A549 (cell line): ENCODE data around the gene CSNK2A1. TPM values are rescaled to one million over a fixed set of nuclear protein-coding genes. Genes with fewer than 3 reads are reported as not detected.

Experiments used
- ATAC-seq, 2 experiments: fragments of 200-7000 bp in 1 of 2; fragments of >200 bp in 1 of 2; cut with Nextera tagmentation in 1 of 2; cut with Tn5 transposase in 1 of 2; 3 replicates each; pipeline versions ENCODE4 v1.8.0 to v1.9.1; 2018 to 2020; ENCODE audit warnings: mild to moderate bottlenecking in 1 of 2, moderate library complexity in 1 of 2
- CTCF ChIA-PET: fragments of 300-600 bp; sonication (Branson Sonifier 250); formaldehyde crosslinking; extraction: SDS; loops from one replicate; lab custom pipeline; 2021; ENCODE audit warnings: antibody characterized with exemption, inconsistent platforms; lab: Yijun Ruan, JAX
- POLR2A ChIA-PET: fragments of 350-600 bp; formaldehyde crosslinking; extraction: SDS; loops from one replicate; lab custom pipeline; 2021; ENCODE audit warnings: antibody characterized with exemption, inconsistent platforms; lab: Yijun Ruan, JAX
- DNase-seq, 2 experiments: peaks; one replicate each; pipeline versions ENCODE4 v3.0.0 to v3.0.0-alpha.2; 2011 to 2016; ENCODE audit warnings: low read depth in 1 of 2, low spot score in 1 of 2
- FAIRE-seq: peaks from 2 replicates; lab custom pipeline; 2011; peaks lifted over from hg19 to GRCh38; lab: Jason Lieb, UNC
- H3K27ac ChIP-seq, 2 experiments: fragments of >200 bp; sonication (Bioruptor Twin); formaldehyde crosslinking; 3 replicates each; pipeline ENCODE4 v1.5.1; 2016 to 2017
- H3K4me1 ChIP-seq: fragments of >200 bp; sonication (Bioruptor Twin); formaldehyde crosslinking; 3 replicates; pipeline ENCODE4 v1.6.1; 2016
- H3K4me2 ChIP-seq: fragments of >200 bp; sonication (Bioruptor Twin); formaldehyde crosslinking; 3 replicates; pipeline ENCODE4 v1.6.1; 2016
- H3K4me3 ChIP-seq: fragments of >200 bp; sonication (Bioruptor Twin); formaldehyde crosslinking; 3 replicates; pipeline ENCODE4 v1.5.1; 2016
- H3K9me3 ChIP-seq: fragments of >200 bp; sonication (Bioruptor Twin); formaldehyde crosslinking; 3 replicates; pipeline ENCODE4 v1.6.1; 2016
- CHD4 ChIP-seq: fragments of 200-600 bp; sonication (generic); IDR thresholded peaks from 2 replicates; pipeline ENCODE4 v1.6.1; 2016; ENCODE audit warnings: antibody characterized with exemption, mild to moderate bottlenecking, borderline replicate concordance
- EHF ChIP-seq: fragments of 250-450 bp; sonication (Bioruptor Pico); IDR thresholded peaks from 2 replicates; pipeline ENCODE4 v1.5.0; 2020; ENCODE audit warnings: mild to moderate bottlenecking
- EP300 ChIP-seq, 2 experiments: fragments of >200 bp; sonication (Bioruptor Twin); formaldehyde crosslinking; IDR thresholded peaks; 2 replicates in 1 of 2; 3 replicates in 1 of 2; pipeline ENCODE4 v1.6.1; 2016 to 2017
- ESRRA ChIP-seq: fragments of 150-350 bp; IDR thresholded peaks from 2 replicates; pipeline ENCODE4 v1.6.1; 2014; ENCODE audit warnings: mild to moderate bottlenecking, low read length, borderline replicate concordance
- FOSL2 ChIP-seq, 2 experiments: fragments of 450-650 bp in 1 of 2; fragments of >200 bp in 1 of 2; sonication (Bioruptor Twin) in 1 of 2; formaldehyde crosslinking; IDR thresholded peaks; 2 replicates each; pipeline versions ENCODE4 v1.5.0 to v1.6.1; 2016 to 2020; ENCODE audit warnings: mild to moderate bottlenecking in 1 of 2, moderate library complexity in 1 of 2
- FOXS1 ChIP-seq: fragments of 250-450 bp; sonication (Bioruptor Pico); IDR thresholded peaks from 2 replicates; pipeline ENCODE4 v1.5.0; 2020; ENCODE audit warnings: mild to moderate bottlenecking, moderate library complexity
- GATA3 ChIP-seq: IDR thresholded peaks from 2 replicates; pipeline ENCODE4 v1.6.1; 2012; ENCODE audit warnings: borderline replicate concordance
- HDAC2 ChIP-seq: fragments of 200-600 bp; sonication (generic); IDR thresholded peaks from 2 replicates; pipeline ENCODE4 v1.6.1; 2016
- HEYL ChIP-seq: fragments of 250-450 bp; sonication (Bioruptor Pico); IDR thresholded peaks from 2 replicates; pipeline ENCODE4 v1.8.0; 2021; ENCODE audit warnings: mild to moderate bottlenecking, moderate library complexity
- HOXA7 ChIP-seq: fragments of 250-450 bp; sonication (Bioruptor Pico); IDR thresholded peaks from 2 replicates; pipeline ENCODE4 v1.5.0; 2020; ENCODE audit warnings: mild to moderate bottlenecking, moderate library complexity
- HOXB13 ChIP-seq: fragments of 250-450 bp; sonication (Bioruptor Pico); IDR thresholded peaks from 2 replicates; pipeline ENCODE4 v1.5.0; 2020; ENCODE audit warnings: low read depth, mild to moderate bottlenecking, moderate library complexity
- JUN ChIP-seq, 2 experiments: fragments of >200 bp; sonication (Bioruptor Twin); formaldehyde crosslinking; IDR thresholded peaks; 2 replicates in 1 of 2; 3 replicates in 1 of 2; pipeline ENCODE4 v1.6.1; 2016 to 2017
- MAFK ChIP-seq: fragments of 450-650 bp; IDR thresholded peaks from 2 replicates; pipeline ENCODE4 v1.6.1; 2014; ENCODE audit not compliant: partially characterized antibody
- MYC ChIP-seq: IDR thresholded peaks from 2 replicates; pipeline ENCODE4 v1.6.1; 2012; ENCODE audit warnings: mild to moderate bottlenecking, inconsistent platforms, low read length, improper control_type of control experiment, borderline replicate concordance
- NR3C1 ChIP-seq: fragments of >200 bp; sonication (Bioruptor Twin); formaldehyde crosslinking; IDR thresholded peaks from 3 replicates; pipeline ENCODE4 v1.6.1; 2017
- RARB ChIP-seq: fragments of 250-450 bp; sonication (Bioruptor Pico); IDR thresholded peaks from 2 replicates; pipeline ENCODE4 v1.8.0; 2021; ENCODE audit warnings: mild to moderate bottlenecking, moderate library complexity
- RCOR1 ChIP-seq: fragments of 150-350 bp; IDR thresholded peaks from 2 replicates; pipeline ENCODE4 v1.6.1; 2014; ENCODE audit warnings: antibody characterized with exemption, low read length, low read depth
- RFX5 ChIP-seq: fragments of 450-650 bp; IDR thresholded peaks from 2 replicates; pipeline ENCODE4 v1.7.1; 2014; ENCODE audit warnings: antibody characterized with exemption, mild to moderate bottlenecking, moderate library complexity
- SREBF2 ChIP-seq: fragments of 450-650 bp; IDR thresholded peaks from 2 replicates; pipeline ENCODE4 v1.6.1; 2014; ENCODE audit warnings: mild to moderate bottlenecking, moderate library complexity
- ZFP36 ChIP-seq: fragments of 450-650 bp; IDR thresholded peaks from 2 replicates; pipeline ENCODE4 v1.6.1; 2014; ENCODE audit warnings: borderline replicate concordance; ENCODE audit not compliant: partially characterized antibody
- ZNF302 ChIP-seq: fragments of 250-450 bp; sonication (Bioruptor Pico); IDR thresholded peaks from 2 replicates; pipeline ENCODE4 v1.9.0; 2021; ENCODE audit warnings: inconsistent platforms, mild to moderate bottlenecking, moderate library complexity
- WGBS: methylation state at CpG from one replicate; pipeline ENCODE4 v1.1.6; 2017; ENCODE audit errors: missing lambda C conversion rate; 5-methylcytosine and 5-hydroxymethylcytosine counted together
- polyA plus RNA-seq, 4 experiments: library from polyadenylated mRNA; depleted of rRNA in 3 of 4; stranded (reverse); fragments of >200 nt; fragmentation: RNase III in 1 of 4; extraction: RNeasy Plus Mini Kit Qiagen cat#74134 plus additional on column Dnase treatment in 1 of 4; gene quantifications; 2 replicates in 3 of 4; 3 replicates in 1 of 4; pipeline ENCODE4 v1.2.3, GENCODE V29; 2011 to 2017
- TF ChIP-seq, protein P1 (sequence below): IDR thresholded peaks from 2 replicates; pipeline ENCODE4 v1.6.1; 2012
- TF ChIP-seq, protein P2 (sequence below): fragments of 450-650 bp; IDR thresholded peaks from 2 replicates; pipeline ENCODE4 v1.6.1; 2014; ENCODE audit warnings: antibody characterized with exemption
- TF ChIP-seq, protein P3 (sequence below): fragments of >200 bp; sonication (Bioruptor Twin); formaldehyde crosslinking; IDR thresholded peaks from 3 replicates; pipeline ENCODE4 v1.6.1; 2016
- TF ChIP-seq, protein P4 (sequence below): fragments of 250-450 bp; sonication (Bioruptor Pico); IDR thresholded peaks from 2 replicates; pipeline ENCODE4 v1.5.0; 2021; ENCODE audit warnings: mild to moderate bottlenecking, moderate library complexity, borderline replicate concordance
- TF ChIP-seq, protein P5 (sequence below): fragments of >200 bp; sonication (Bioruptor Twin); formaldehyde crosslinking; IDR thresholded peaks from 3 replicates; pipeline ENCODE4 v1.5.1; 2016

Gene CSNK2A1
- polyA plus RNA-seq, 2 of the 4 experiments (the other 2 are of a cell fraction): 157 to 306 TPM

DNA sequence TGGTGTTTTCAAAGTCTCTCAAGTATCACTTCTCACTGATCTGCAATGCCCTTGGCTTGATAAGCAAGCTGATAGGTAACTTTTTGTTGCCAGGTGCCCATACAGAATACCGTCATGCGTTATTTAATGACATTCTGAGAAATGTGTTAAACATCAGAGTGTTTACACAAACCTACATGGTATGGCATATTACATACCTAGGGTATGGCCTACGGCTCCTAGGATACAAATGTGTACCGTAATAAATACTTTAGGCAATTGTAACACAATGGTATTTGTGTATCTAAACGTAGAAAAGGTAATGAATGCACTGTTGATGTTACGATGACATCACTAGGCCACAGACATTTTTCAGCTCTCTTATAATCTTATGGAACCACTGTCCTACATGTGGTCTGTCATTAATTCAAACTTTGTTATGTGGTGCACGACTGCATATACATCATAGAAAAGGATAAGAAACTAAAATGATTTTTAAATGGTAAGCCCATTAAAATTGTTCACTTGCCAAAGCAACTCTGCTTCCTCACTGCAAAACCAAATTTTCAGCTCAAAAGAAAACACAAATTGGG lies 35.7 kb downstream of the CSNK2A1 start:
- ChIA-PET POLR2A (no interaction called here), CTCF (interaction anchor here (0.6 to 2.1 kb wide), 5 partner anchors 9 to 146 kb away, joined by 3 to 6 read pairs (median 4); no protein-coding TSS in a partner anchor)
- 93% methylated on average over 7 of the region's 7 CpGs for WGBS
- H3K4me2 ChIP-seq: no peak overlapping the region
- no peak overlapping the region for H3K4me3 ChIP-seq
- H3K9me3 ChIP-seq: no peaks in the 10 kb centered on the region
- TF ChIP-seq, protein P1, sequence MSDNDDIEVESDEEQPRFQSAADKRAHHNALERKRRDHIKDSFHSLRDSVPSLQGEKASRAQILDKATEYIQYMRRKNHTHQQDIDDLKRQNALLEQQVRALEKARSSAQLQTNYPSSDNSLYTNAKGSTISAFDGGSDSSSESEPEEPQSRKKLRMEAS: no peak
- no peak for TF ChIP-seq FOSL2 (IDR thresholded peaks at IDR 0.05)
- no peak for TF ChIP-seq FOSL2 (CRISPR knock-in tag; IDR thresholded peaks at IDR 0.05)
- TF ChIP-seq RFX5: no peak
- TF ChIP-seq NR3C1: no peak
- no peak for TF ChIP-seq ZFP36
- no peak for TF ChIP-seq GATA3
- TF ChIP-seq, protein P2, sequence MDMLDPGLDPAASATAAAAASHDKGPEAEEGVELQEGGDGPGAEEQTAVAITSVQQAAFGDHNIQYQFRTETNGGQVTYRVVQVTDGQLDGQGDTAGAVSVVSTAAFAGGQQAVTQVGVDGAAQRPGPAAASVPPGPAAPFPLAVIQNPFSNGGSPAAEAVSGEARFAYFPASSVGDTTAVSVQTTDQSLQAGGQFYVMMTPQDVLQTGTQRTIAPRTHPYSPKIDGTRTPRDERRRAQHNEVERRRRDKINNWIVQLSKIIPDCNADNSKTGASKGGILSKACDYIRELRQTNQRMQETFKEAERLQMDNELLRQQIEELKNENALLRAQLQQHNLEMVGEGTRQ: no peak
- TF ChIP-seq, protein P3, sequence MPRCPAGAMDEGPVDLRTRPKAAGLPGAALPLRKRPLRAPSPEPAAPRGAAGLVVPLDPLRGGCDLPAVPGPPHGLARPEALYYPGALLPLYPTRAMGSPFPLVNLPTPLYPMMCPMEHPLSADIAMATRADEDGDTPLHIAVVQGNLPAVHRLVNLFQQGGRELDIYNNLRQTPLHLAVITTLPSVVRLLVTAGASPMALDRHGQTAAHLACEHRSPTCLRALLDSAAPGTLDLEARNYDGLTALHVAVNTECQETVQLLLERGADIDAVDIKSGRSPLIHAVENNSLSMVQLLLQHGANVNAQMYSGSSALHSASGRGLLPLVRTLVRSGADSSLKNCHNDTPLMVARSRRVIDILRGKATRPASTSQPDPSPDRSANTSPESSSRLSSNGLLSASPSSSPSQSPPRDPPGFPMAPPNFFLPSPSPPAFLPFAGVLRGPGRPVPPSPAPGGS: no peak
- TF ChIP-seq, protein P4, sequence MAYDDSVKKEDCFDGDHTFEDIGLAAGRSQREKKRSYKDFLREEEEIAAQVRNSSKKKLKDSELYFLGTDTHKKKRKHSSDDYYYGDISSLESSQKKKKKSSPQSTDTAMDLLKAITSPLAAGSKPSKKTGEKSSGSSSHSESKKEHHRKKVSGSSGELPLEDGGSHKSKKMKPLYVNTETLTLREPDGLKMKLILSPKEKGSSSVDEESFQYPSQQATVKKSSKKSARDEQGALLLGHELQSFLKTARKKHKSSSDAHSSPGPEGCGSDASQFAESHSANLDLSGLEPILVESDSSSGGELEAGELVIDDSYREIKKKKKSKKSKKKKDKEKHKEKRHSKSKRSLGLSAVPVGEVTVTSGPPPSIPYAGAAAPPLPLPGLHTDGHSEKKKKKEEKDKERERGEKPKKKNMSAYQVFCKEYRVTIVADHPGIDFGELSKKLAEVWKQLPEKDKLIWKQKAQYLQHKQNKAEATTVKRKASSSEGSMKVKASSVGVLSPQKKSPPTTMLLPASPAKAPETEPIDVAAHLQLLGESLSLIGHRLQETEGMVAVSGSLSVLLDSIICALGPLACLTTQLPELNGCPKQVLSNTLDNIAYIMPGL (CRISPR knock-in tag): no peak
- no peak for TF ChIP-seq EP300 (IDR thresholded peaks at IDR 0.05)
- TF ChIP-seq MYC: no peak
- peaks cover 35% of the 10 kb centered on the region for H3K4me1 ChIP-seq
- DNase-seq (no peak), ATAC-seq (no peak), FAIRE-seq (no peak)
- H3K27ac ChIP-seq: no peak overlapping the region

DNA sequence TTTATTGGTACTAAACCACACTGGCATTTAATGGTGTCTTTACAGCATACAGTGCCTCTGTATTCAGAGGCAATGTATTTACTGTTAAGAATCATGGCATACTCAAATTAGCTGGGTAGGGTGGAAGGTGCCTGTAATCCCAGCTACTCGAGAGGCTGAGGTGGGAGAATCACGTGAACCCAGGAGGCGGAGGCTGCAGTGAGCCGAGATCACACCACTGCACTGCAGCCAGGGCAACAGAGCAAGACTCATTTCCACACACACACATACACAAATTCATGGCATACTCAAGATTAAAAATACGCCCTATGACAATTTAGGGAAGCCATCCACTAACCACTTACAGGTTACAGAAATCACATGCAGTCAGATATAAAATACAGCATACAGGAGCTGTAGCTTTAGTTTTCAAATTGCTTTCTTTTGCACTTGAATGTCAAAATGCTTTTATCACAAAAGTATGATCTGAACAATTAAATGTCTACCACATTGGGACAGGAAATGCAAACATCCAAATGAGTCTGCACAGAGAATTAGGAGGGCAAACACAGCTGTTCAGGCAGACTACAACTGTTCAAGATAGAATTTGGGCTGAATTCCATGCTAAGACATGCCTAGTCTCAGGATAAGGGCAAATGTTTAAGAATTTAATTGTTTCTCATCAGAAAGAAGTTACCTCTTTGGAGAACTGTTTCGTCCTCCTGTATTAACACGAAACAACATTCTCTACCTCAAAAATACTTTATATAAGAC lies 36.4 kb downstream of the CSNK2A1 start:
- CTCF ChIA-PET: interaction anchor here (0.9 to 2.1 kb wide), 5 partner anchors 8 to 54 kb away, joined by 3 to 6 read pairs (median 4); no protein-coding TSS in a partner anchor
- ATAC-seq: no peak
- H3K4me1 ChIP-seq: peaks cover 35% of the 10 kb centered on the region
- no peaks in the 10 kb centered on the region for H3K9me3 ChIP-seq
- POLR2A ChIA-PET: no interaction called here
- 92% methylated on average over 7 of the region's 7 CpGs for WGBS
- no peak overlapping the region for H3K4me3 ChIP-seq
- no peak overlapping the region for H3K4me2 ChIP-seq
- no peak for FAIRE-seq
- no peak overlapping the region for H3K27ac ChIP-seq
- no peak for TF ChIP-seq HDAC2
- no peak for TF ChIP-seq MYC
- no peak for TF ChIP-seq HOXA7
- TF ChIP-seq ESRRA: no peak
- TF ChIP-seq RFX5: no peak
- TF ChIP-seq MAFK: no peak
- TF ChIP-seq, protein P5, sequence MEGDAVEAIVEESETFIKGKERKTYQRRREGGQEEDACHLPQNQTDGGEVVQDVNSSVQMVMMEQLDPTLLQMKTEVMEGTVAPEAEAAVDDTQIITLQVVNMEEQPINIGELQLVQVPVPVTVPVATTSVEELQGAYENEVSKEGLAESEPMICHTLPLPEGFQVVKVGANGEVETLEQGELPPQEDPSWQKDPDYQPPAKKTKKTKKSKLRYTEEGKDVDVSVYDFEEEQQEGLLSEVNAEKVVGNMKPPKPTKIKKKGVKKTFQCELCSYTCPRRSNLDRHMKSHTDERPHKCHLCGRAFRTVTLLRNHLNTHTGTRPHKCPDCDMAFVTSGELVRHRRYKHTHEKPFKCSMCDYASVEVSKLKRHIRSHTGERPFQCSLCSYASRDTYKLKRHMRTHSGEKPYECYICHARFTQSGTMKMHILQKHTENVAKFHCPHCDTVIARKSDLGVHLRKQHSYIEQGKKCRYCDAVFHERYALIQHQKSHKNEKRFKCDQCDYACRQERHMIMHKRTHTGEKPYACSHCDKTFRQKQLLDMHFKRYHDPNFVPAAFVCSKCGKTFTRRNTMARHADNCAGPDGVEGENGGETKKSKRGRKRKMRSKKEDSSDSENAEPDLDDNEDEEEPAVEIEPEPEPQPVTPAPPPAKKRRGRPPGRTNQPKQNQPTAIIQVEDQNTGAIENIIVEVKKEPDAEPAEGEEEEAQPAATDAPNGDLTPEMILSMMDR: no peak
- no peak for TF ChIP-seq EHF (CRISPR knock-in tag)
- no peak for TF ChIP-seq HEYL (CRISPR knock-in tag)
- TF ChIP-seq HOXB13: no peak
- no peak for TF ChIP-seq ZNF302 (CRISPR knock-in tag)
- no peak for TF ChIP-seq RARB (CRISPR knock-in tag)
- no peak for TF ChIP-seq JUN (IDR thresholded peaks at IDR 0.05)
- no peak for TF ChIP-seq FOXS1
- TF ChIP-seq CHD4: no peak
- TF ChIP-seq RCOR1: no peak
- no peak for TF ChIP-seq SREBF2
- DNase-seq: no peak
